Right lobe of liver (tissue), 4 donors: Measurements from ENCODE around the gene ALDOB.

ENCODE experiments used
- CTCF ChIP-seq, 4 donors: fragments of 200-600 bp in 3 of 4; fragments of 450-650 bp in 1 of 4; IDR thresholded peaks; one replicate each; pipeline versions ENCODE4 v1.5.1 to v1.8.0; 2016 to 2022; ENCODE audit warnings: antibody characterized with exemption in 4 of 4, mild to moderate bottlenecking in 2 of 4
- POLR2A ChIP-seq: fragments of 450-650 bp; IDR thresholded peaks from one replicate; pipeline ENCODE4 v1.6.1; 2017; ENCODE audit warnings: antibody characterized with exemption, mild to moderate bottlenecking
- donor health status: DM: no; HTN: no; CAD: no.
- donor health status: DM: no; HTN: no; CAD: no.
- donor health status: DM: no; HTN: yes; CAD: no.

DNA sequence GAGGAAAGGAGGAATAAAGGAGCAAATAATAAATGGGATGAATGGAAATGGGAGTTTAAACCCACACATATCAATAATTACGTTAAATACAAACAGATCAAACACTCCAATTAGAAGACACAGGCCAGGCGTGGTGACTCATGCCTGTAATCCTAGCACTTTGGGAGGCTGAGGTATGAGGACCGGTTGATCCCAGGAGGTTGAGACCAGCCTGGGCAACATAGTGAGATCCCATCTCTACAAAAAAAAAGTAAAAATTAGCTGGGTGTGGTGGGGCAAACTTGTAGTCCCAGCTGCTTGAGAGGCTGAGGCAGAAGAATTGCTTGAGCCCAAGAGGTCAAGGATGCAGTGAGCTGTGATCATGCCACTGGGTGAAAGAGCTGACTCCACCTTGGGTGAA is 54.5 kb downstream of the ALDOB start:
- TF ChIP-seq CTCF (IDR thresholded peaks at IDR 0.05), result no peak
- TF ChIP-seq POLR2A, result no peak
